SJSA1 (cell line): ENCODE data around the gene NPW. TPM values are rescaled to one million over a fixed set of nuclear protein-coding genes. Genes with fewer than 3 reads are reported as not detected.

Experiments used
- DNase-seq, 2 experiments: peaks; one replicate each; pipeline ENCODE4 v3.0.0-alpha.2; 2015 to 2020; ENCODE audit warnings: low spot score in 2 of 2, low read depth in 1 of 2
- H3K27ac ChIP-seq: fragments of 250-450 bp; sonication (Bioruptor Pico); 2 replicates; pipeline ENCODE4 v1.5.1; 2020; ENCODE audit warnings: mild to moderate bottlenecking, moderate library complexity
- H3K27me3 ChIP-seq: fragments of 250-450 bp; sonication (Bioruptor Pico); replicated peaks from 2 replicates; pipeline ENCODE4 v1.5.1; 2020; ENCODE audit warnings: mild to moderate bottlenecking, moderate library complexity
- H3K36me3 ChIP-seq: fragments of 250-450 bp; sonication (Bioruptor Pico); 2 replicates; pipeline ENCODE4 v1.5.1; 2020; ENCODE audit warnings: mild to moderate bottlenecking
- H3K4me1 ChIP-seq: fragments of 250-450 bp; sonication (Bioruptor Pico); replicated peaks from 2 replicates; pipeline ENCODE4 v1.6.1; 2021; ENCODE audit warnings: mild to moderate bottlenecking
- H3K4me3 ChIP-seq: fragments of 250-450 bp; sonication (Bioruptor Pico); 2 replicates; pipeline ENCODE4 v1.5.1; 2020; ENCODE audit warnings: mild to moderate bottlenecking
- H3K9me3 ChIP-seq: fragments of 250-450 bp; sonication (Bioruptor Pico); replicated peaks from 2 replicates; pipeline ENCODE4 v1.5.1; 2020; ENCODE audit warnings: mild to moderate bottlenecking
- total RNA-seq: library from RNA; depleted of rRNA; stranded (reverse); fragments of >200 nt; shearing (Covaris generic); gene quantifications from 2 replicates; pipeline ENCODE4 v1.2.3, GENCODE V29; 2014

NPW gene
- total RNA-seq, 1 experiment from 2014 or later, result not detected

DNA sequence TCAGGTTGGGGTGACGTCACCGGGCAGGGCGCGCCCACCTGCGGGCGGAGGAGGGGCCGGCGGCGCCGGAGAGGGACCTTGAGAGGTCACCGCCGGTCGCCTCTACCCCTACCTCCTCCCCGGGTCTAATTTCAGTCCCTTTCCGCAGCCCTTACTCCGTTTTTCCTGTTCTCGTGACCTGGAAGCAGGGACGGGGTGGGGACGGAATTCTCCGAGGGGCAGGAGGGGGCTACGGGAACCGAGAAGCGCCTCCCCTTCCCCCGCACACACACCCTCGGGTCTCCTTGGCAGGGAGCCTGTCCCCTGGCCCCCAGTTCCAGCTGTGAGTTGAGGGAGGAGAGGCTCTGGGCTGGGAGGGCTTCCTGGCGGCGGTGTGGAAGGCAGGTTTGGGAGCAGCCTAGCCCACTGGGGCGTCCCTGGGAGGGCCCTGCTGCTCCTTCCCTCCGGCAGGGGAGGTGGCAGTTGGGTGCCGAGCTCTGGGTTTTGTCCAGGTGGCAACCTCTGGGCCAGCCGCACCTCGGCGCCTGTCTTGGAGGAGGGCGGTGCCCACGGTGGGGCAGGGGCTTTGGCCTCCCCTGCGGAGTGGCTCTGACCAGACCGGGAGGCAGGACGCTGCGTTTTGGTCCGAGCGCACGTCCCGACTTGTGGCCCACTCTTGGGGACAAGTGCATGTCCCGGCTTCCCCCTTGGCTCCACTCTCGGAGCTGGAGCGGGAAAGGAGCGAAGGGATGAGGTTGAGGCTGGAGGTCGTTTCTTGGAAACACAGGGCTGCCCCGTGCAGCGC is 29.0 kb upstream of the NPW start:
- H3K9me3 ChIP-seq, result peaks cover 7% of the 10 kb centered on the region
- DNase-seq, result no peak
- H3K4me3 ChIP-seq, result no peak overlapping the region
- H3K4me1 ChIP-seq, result peaks cover 19% of the 10 kb centered on the region
- peaks cover 24% of the 10 kb centered on the region for H3K36me3 ChIP-seq
- peaks cover 12% of the 10 kb centered on the region for H3K27me3 ChIP-seq
- H3K27ac ChIP-seq, result no peak overlapping the region

DNA sequence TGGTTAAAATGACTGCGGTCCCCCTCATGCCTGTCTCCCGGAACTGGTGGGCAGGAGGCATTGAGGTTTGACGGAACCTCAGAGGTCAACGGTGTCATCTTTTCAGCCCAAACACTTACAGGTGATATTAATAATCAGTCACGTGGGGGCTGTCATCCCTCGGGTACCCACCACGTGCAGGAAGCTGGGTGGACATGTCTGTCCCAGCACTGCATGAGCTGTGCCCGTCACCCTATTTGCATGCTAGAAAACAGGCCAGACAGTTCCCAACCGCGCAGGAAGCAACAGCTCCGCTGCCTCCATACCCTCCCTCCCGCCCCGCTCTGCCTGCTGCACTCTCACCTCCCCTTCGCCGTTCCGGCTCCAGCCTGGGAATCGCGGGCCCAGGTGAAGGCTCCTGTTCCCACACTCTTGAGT is 28.4 kb upstream of the NPW start:
- H3K27me3 ChIP-seq, result peaks cover 12% of the 10 kb centered on the region
- H3K27ac ChIP-seq, result no peak overlapping the region
- no peak overlapping the region for H3K4me3 ChIP-seq
- peaks cover 7% of the 10 kb centered on the region for H3K9me3 ChIP-seq
- H3K36me3 ChIP-seq, result peaks cover 19% of the 10 kb centered on the region
- DNase-seq, result no peak
- H3K4me1 ChIP-seq, result peaks cover 19% of the 10 kb centered on the region

DNA sequence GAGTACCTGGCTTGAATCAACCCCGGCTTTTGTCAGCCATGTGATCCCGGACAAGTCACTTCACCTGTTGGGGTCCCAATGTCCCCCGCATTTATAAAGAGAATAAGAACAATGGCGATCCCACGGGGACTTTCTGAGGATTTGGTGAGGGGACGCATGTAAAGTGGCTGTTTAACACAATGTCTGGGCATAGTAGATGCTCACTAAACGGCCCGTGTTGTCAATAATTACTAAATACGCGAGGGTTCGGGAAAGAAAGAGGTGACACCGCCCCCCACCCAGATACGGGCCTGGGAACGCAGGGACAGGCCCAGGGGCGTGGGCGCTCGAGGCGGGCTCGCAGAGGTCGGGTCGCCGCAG is 28.0 kb upstream of the NPW start:
- no peak for DNase-seq
- H3K27me3 ChIP-seq, result peaks cover 12% of the 10 kb centered on the region
- H3K27ac ChIP-seq, result no peak overlapping the region
- H3K4me3 ChIP-seq, result no peak overlapping the region
- peaks cover 7% of the 10 kb centered on the region for H3K9me3 ChIP-seq
- peaks cover 19% of the 10 kb centered on the region for H3K36me3 ChIP-seq
- peaks cover 23% of the 10 kb centered on the region for H3K4me1 ChIP-seq

DNA sequence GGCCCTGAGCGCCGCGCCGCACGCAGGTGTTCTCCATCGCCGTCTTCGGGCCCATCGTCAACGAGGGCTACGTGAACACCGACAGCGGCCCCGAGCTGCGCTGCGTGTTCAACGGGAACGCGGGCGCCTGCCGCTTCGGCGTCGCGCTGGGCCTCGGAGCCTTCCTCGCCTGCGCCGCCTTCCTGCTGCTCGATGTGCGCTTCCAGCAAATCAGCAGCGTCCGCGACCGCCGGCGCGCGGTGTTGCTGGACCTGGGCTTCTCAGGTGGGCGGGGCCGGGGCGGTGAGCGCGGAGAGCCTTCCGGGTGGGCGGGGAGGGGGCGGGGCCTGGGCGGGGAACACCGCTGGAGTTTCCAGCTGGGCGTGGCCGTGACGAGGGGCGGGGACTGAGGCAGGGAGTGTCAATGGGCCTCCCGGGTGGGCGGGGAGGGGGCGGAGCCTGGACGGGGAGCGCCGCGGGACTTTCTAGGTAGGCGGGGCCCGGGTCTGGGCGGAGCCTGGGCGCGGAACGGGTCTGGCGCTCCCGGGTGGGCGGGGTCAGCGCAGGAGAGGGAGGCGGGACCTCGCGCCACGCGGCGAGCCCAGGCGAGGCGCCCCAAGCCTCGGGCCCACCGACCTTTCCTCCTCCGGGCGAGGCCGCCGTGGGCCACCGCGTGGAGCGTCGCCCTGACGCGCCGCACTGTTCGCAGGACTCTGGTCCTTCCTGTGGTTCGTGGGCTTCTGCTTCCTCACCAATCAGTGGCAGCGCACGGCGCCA is 27.5 kb upstream of the NPW start:
- Histone ChIP-seq H3K4me1 (peaks cover 28% of the 10 kb centered on the region), H3K4me3 (no peak overlapping the region), H3K27ac (no peak overlapping the region), H3K27me3 (peaks cover 12% of the 10 kb centered on the region), H3K9me3 (peaks cover 7% of the 10 kb centered on the region), H3K36me3 (peaks cover 19% of the 10 kb centered on the region)
- DNase-seq, result peak in 1 of 2 experiments; percentile 93

DNA sequence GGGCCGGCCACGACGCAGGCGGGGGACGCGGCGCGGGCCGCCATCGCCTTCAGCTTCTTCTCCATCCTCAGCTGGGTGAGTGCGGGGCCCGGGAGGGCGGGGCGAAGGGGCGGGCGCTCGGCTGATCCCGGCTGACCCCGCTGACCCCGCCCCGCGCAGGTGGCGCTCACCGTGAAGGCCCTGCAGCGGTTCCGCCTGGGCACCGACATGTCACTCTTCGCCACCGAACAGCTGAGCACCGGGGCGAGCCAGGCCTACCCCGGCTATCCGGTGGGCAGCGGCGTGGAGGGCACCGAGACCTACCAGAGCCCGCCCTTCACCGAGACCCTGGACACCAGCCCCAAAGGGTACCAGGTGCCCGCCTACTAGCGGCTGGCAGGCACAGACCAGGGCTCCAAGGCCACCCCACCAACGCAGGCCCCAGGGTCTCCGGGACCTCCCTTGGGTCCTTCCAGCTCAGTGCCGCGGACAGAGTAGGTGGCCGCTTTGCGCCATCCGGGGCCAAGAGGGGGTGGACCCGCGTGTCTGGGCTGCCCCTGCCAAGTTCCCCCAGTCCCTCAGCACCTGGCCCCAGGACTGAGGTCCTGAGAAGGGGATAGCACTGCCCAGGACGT is 26.8 kb upstream of the NPW start:
- Histone ChIP-seq H3K4me1 (peaks cover 34% of the 10 kb centered on the region), H3K27ac (no peak overlapping the region), H3K4me3 (no peak overlapping the region), H3K27me3 (peaks cover 12% of the 10 kb centered on the region), H3K9me3 (peaks cover 7% of the 10 kb centered on the region), H3K36me3 (peaks cover 21% of the 10 kb centered on the region)
- DNase-seq, result no peak

DNA sequence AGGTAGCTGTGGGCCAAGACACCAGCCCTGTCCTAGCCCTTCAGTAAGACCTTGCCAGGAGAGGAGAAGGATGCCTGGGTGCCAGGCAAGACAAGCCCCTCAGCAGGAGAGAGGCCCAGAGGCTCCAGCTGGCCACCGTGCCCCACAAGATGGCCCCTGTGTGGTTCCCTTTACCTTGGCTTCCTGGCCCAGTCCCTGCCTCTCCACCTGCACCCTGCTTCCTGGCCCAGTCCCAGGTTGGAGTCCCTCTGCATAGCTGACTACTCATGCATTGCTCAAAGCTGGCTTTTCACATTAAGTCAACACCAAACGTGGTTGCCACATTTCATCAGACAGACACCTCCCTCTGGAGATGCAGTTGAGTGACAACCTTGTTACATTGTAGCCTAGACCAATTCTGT is 25.9 kb upstream of the NPW start:
- H3K27me3 ChIP-seq, result peaks cover 12% of the 10 kb centered on the region
- H3K27ac ChIP-seq, result no peak overlapping the region
- H3K36me3 ChIP-seq, result peaks cover 30% of the 10 kb centered on the region
- no peak for DNase-seq
- H3K9me3 ChIP-seq, result peaks cover 7% of the 10 kb centered on the region
- H3K4me1 ChIP-seq, result peaks cover 43% of the 10 kb centered on the region
- H3K4me3 ChIP-seq, result no peak overlapping the region

DNA sequence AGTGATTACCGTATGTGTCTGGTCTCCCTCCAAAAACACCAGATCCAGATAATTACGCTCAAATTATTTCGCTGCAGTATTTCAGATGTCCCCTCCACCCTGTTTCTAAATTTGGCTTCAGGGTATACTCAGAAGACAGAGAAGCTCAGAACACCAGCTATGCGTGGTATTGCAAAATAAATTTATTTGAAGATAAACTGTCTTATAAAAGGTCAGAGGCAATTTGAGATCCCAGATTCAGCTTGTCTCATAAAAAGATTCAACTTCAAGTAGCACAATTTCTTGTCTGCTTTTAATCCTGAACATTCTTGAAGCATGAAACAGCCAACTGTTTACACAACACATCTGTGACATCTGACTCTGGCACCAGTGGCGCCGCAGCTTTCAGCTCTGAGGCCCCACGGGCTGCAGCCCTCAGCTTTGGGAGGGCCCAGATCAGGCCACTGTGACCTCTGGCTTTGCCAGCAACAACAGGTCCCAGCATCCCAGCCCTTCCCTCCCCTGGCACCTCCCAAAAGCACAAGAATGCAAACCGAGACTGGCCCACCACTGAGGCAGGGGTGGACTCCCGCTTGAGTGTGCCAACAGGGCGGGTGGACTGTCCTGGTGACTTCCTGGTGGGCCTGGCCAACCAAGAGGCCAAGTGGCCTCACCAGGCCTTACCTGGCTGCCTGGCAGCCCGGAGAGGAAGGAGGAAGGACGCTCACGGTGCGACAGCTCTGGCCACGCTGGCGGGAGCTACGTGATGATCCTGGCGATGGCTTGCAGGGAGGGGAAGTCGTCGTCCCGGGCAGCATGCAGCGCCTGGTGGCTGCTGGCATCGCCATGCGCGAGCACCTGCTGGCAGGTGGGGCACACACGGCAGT is 21.9 kb upstream of the NPW start:
- peaks cover 24% of the 10 kb centered on the region for H3K4me1 ChIP-seq
- no peak overlapping the region for H3K4me3 ChIP-seq
- H3K27me3 ChIP-seq, result no peaks in the 10 kb centered on the region
- peak in 1 of 2 experiments; percentile 47 for DNase-seq
- H3K36me3 ChIP-seq, result peaks cover 70% of the 10 kb centered on the region
- no peaks in the 10 kb centered on the region for H3K9me3 ChIP-seq
- H3K27ac ChIP-seq, result peak overlapping the region; percentile 48

DNA sequence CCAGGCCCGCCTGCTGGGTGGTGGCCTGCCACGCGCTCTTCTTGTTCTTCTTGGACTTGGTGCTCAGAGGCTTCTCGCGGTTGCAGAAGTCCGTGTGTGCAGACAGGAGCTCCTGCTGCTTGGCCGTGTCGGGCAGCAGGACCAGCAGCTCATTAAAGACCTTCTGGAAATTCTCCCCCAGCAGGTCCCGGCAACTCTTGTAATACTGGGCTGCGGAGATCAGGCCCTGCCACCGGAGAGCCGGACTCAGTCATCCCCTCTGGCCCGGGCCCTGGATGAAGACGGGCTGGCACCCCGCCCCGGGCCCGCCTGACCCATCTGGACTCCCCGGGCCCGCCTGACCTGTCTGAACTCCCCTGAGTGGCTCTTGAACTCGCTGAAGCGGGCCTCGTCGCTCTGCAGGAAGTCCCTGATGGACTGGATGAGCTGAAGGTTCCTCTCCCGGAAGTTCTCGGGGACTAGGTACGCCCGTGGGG is 21.2 kb upstream of the NPW start:
- Histone ChIP-seq H3K36me3 (peaks cover 77% of the 10 kb centered on the region), H3K9me3 (no peaks in the 10 kb centered on the region), H3K4me1 (peaks cover 24% of the 10 kb centered on the region), H3K27me3 (no peaks in the 10 kb centered on the region), H3K27ac (no peak overlapping the region), H3K4me3 (no peak overlapping the region)
- DNase-seq, result no peak

DNA sequence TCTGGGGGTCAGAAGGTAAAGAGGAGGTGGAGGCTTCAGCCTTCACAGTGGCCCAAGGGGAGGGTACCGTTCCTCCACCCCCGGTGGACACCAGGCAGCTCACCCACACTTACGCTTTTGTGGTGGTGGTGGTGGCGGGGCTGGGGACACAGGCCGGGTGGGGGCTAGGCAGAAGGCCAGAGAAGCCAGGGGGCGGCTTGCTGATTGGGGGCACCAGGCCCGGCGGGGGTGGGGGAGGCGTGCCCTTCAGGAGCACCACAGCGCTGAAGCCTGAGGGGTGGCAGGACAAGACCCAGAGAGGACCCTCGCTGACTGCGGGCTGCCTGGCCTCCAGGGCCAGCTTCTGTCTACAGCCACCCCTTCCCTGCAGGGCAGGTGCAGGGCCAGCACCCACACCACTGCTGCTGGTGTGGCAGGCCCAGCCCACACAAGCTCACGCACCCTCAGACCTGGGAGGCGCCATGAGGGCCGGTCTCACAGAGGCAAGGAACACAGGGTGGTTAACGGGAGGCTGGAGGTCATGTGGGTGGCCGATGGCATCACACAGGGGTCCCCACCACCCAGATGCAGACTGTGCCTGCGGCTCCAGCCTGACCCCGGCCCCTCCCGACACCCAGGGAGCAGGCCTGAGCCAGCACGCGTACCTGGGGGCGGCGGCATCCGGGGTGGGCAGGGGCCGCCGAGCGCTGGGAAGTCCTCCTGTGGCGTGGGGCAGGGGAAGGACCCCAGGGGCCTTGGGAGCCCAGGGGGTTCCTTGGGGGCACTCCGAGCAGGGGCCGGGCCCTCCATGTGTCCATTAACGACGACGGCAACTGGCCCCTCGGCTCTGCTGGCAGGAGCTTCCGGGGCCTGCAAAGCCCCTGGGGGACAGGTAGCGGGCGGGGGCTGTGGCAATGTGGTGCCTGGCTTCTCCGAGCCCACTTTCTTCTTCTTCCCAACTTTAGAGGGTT is 20.5 kb upstream of the NPW start:
- Histone ChIP-seq H3K27ac (no peak overlapping the region), H3K4me3 (no peak overlapping the region), H3K36me3 (peaks cover 81% of the 10 kb centered on the region), H3K27me3 (no peaks in the 10 kb centered on the region), H3K9me3 (no peaks in the 10 kb centered on the region), H3K4me1 (peaks cover 27% of the 10 kb centered on the region)
- no peak for DNase-seq

DNA sequence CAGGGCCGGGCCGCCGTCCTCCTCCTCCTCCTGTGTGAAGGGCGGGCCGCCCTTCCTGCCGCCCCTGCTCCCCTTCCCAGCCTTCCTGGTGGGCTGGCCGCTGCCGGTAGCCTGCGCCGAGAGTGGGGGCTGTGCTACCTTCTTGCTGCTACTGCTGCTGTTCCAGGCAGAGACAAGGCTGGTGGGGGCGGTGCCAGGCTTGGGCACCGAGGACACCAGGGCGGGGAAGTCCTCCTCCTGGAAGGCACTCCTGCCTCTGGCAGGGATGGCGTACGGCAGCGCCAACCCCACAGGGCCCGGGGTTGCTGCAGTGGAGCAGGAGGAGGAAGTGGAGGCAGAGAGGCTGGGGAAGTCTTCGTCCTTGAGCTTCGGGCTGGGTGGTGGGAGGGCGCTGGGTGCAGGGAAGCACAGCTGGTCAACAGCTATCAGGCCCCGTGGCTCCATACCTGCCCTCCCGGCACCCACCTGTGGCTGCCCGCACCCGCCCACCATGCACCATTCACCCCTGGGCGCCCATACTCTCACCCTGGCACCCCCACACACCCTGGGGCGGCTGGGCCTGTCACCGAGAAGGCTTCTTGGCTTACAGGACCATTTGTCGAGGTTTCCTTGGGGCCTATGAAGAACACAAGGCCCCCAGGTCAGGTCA is 19.6 kb upstream of the NPW start:
- Histone ChIP-seq H3K36me3 (peaks cover 85% of the 10 kb centered on the region), H3K4me1 (peaks cover 30% of the 10 kb centered on the region), H3K27me3 (no peaks in the 10 kb centered on the region), H3K9me3 (no peaks in the 10 kb centered on the region), H3K4me3 (no peak overlapping the region), H3K27ac (no peak overlapping the region)
- no peak for DNase-seq

DNA sequence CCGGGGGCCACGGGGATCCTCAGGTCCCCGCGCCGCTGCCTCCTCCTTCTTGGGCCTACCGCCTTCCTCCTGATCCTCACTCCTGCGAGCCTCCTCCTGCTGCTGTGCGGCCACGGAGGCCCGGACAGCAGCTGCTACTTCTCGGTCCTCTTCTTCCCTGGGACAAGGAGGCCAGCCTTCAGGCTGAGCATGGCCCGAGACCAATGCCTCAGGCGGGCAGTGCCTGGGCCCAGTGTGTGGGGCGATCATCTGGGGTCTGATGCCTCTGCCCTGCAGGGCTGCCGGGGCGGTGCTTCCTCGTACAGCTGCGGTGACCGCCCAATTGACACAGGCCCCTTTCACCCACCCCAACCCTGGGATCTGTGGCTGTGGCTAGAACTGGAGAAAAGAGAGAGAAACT is 18.6 kb upstream of the NPW start:
- Histone ChIP-seq H3K4me3 (no peak overlapping the region), H3K4me1 (peaks cover 30% of the 10 kb centered on the region), H3K9me3 (no peaks in the 10 kb centered on the region), H3K36me3 (peaks cover 90% of the 10 kb centered on the region), H3K27me3 (no peaks in the 10 kb centered on the region), H3K27ac (no peak overlapping the region)
- DNase-seq, result no peak
